Stimulated activated CD8-positive, alpha-beta memory T cell treated with anti-CD3 and anti-CD28 coated beads, Interleukin-7, amount 100 ng/mL, for 4 hours (primary cell): ENCODE measurements around the gene CEMIP.

Experiments used
- DNase-seq, 2 donors: peaks; one replicate each; pipeline ENCODE4 v3.0.0-alpha.2; 2020; ENCODE audit warnings: low read depth in 2 of 2

Gene CEMIP

GRCh38 chr15:80891006-80891405, 111.8 kb downstream of the CEMIP start:
- no peak for DNase-seq

DNA sequence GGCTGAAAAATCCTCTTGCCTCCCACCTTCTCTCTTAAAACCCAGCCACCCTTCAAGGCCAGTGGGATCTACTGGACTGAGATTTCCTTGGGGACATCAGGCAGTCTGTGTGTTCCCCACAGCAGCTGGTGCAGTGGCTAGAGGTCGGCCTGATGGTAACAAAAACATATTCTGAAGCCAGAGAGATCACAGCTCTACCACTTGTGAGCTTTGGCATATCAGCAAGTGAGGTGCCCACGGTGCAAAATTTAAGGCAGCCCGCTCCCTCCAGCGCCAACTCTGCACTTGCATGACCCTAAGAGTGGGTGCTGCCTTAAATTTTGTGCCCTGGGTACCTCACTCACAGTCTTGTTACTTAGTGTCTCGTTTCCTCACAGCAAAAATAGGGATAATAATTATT, 113.2 kb downstream of the CEMIP start:
- no peak for DNase-seq

DNA sequence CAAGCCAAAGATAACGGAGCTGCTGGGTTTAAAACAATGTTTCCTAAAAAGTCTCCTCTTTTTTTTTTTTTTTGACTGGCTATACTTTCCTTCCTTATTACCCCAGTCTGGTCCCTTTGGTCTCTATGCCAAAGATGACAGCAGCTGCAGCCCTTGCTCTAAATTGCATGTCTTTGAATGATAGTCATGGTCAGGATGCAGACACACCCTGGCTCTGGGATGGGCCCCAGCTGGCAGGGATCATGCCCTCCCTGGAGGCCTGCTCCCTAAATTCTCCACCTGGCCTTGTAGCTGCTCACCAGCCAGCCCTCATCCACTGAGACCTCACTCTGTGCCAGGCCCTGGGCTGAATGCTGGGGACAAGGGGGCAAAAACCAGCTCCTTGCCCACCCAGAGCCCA, 114.6 kb downstream of the CEMIP start:
- no peak for DNase-seq

GRCh38 chr15:80895091-80895490, 115.9 kb downstream of the CEMIP start:
- no peak for DNase-seq

- DNase-seq, result no peak
These were observed 116.8 kb downstream of the CEMIP start for GRCh38 chr15:80895965-80896364.

- DNase-seq, result no peak
These were observed 118.9 kb downstream of the CEMIP start for GRCh38 chr15:80898040-80898439.

DNA sequence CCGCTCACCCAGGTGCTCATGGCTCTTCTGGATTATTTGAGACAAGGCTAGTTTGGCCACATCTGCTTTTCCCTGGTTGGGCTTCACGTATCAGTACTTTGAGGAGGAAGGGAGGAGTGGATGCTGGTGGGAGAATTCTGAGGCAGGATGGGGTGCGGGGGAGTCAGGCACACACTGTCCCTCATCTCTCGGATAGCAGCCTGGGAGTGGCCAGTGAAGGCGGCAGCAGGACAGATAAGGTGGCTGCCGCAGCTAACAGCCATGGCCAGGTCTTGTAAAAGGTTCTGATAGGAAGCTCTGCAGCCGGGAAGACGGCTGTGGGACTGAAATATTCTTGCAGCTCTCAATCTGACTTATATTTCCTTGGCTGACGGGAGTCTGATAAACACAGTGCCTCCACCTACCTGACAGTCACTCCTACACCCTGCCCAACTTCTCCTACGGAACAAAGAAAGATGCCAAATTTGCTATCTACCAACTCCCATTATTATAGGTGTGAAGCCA, 123.2 kb downstream of the CEMIP start:
- no peak for DNase-seq

DNA sequence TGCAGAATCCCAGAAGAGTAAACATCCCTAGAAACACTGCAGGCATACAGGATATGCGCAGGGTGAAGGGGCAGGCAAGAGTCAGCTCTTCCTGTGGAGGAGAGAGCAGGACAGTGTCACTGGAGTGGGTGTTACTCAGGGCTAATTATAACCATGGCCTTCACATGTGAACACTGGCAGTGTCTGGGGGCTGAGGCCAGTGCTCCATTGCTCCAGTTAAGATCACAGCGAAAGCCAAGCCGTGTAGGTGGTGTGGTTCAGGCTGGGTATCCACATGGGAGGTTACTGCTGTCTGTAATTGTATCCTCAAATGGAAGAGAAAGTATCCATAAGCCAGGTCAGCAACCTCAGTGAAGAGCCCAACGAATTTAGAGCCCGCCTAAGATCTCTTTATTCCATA, 125.8 kb downstream of the CEMIP start:
- DNase-seq, result no peak

- DNase-seq, result no peak
These were observed 127.1 kb downstream of the CEMIP start for GRCh38 chr15:80906159-80906766.

DNA sequence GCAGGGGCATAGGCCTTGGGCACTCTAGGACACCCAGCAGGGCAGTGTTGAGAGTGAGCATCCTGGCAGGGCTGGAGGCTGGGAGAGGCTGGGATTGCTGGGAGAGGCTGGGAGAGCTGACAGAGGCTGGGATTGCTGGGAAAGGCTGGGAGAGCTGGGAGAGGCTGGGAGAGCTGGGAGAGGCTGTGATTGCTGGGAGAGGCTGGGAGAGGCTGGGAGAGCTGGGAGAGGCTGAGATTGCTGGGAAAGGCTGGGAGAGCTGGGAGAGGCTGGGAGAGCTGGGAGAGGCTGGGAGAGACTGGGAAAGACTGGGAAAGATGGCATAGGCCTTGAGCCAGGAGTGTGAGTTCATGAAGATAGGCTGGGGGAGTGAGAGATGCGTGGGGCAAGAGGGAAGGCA, 132.7 kb downstream of the CEMIP start:
- no peak for DNase-seq

- no peak for DNase-seq
These were observed 133.5 kb downstream of the CEMIP start for GRCh38 chr15:80912673-80913072.

DNA sequence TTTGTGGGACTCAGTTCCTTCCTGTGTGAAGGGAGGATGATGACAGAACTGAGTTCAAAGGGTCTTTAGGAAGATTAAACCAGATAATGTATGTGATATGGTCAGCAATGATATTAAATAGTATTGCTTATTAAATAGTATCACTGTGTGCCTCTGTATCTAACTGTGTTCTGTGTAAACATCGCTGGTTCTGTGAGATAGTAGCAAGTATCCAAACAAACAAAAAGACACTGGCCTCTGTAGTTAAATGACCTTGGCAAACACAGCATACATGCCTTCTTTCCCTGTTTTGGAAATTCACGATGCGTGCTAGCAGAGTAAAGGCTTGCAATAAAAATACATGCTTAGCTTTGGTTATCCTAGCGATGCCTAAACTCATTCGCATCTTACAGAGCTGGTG, 134.4 kb downstream of the CEMIP start:
- no peak for DNase-seq

DNA sequence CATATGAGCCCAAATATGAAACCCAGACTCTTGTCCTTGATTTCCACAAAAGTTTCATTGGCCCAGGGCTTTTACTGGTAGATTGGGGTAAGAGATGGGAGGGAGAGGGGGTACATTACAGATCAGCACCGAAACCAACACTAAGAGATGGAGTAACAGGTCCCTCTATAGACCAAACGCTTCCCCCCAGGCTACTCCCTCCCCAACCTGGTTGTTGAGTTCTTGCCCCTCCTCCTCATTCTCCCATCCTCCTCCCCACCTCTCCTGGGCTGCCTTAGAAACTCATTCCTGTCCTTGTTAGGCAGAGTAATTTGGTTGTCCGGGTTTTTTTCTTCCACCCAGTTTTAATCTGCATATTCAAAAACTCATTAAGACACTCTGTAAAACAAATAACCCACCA, 136.3 kb downstream of the CEMIP start:
- no peak for DNase-seq

DNA sequence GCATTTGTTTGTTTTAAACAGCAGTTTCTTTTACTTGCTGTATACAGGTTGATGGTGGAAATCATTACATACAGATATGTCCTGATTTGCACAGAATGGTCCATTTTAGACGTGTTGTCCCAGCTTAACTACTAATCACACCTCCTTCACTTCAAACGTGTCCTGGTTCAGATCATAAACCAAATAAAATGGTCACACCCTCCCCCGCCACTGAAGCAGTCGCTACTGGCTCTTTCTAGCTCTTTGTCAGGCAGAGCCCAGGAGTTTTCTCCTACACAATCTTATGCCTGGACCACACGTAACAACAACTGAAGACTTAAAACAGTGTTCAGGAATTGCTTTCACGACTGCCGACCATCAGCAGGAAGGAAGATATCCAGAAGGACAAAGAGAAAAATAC, 136.9 kb downstream of the CEMIP start:
- DNase-seq, result no peak

DNA sequence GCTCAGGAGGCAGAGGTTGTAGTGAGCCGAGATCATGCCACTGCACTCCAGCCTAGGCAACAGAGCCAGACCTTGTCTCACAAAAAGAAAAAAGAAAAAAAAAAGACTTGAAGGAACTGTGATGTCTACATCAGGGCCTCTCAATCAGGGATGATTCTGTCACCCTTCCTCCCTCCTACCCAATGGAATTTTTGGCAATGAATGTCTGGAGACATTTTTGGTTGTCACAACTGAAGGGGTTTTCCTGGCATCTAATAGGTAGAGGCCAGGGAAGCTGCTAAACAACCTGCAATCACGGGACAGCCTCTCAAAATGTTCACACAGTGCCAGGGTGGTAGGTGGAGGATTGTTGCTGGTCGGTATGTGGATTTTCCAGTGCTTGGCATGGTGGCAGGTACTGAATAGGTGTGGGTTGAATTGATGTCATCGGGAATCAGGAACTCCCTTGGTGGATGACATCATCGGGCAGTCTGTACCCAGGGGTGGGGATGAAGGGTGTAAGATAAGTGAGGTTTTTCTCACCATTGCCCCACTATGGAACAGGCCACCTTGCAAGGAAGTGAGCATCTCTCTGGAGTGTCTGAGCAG, 139.1 kb downstream of the CEMIP start:
- no peak for DNase-seq

DNA sequence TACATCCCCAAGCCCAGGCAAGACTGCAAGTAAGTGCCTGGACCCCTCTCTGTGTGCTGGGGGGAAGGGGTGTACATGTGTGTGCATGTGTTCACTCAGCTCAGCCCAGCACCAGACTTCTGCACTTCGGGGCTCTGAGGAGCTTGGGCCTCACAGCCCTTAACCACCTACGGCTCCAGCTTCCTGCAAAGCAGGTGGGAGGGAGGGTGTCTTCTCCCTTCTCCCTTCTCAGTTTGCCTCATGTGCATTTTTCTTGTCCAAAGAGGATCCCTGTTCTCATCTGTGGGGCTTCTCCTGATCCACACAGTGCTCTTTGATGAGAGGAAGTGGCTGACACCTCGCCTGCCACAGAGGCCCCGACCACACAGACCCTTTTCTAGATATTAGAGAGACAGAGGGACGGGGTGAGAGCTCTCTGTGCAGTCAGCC, 141.1 kb downstream of the CEMIP start:
- DNase-seq, result no peak

DNA sequence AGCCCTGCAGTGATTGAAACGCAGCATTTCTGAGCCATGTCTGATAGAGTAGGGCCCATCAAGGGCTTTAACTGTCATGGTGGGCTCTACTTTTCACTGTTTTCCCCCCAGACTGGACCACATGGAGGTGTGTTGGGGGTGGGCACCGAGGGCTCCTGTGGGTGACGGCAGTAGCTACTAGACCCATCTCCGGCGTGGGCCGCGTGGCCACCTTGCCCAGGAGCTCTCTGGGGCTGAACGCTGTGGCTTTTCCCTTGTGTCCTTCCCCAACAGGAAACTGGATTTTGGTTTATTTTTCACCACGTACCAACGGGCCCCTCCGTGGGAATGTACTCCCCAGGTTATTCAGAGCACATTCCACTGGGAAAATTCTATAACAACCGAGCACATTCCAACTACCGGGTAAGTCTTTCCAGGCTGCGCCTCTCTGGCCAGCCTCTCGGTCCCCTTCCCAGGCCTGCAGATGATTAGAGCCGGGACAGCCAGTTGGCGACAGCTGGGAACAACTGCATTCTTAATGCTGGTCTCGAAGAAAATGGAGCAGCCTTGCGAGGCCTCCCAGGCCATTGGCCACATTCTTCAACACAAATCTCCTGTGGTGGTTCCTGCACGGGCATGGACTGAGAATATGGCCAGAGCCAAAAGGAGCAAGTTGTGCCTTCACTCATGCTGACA, 142.7 kb downstream of the CEMIP start:
- no peak for DNase-seq

GRCh38 chr15:80923668-80924067, 144.5 kb downstream of the CEMIP start:
- DNase-seq, result no peak

GRCh38 chr15:80924278-80924677, 145.1 kb downstream of the CEMIP start:
- DNase-seq, result no peak

DNA sequence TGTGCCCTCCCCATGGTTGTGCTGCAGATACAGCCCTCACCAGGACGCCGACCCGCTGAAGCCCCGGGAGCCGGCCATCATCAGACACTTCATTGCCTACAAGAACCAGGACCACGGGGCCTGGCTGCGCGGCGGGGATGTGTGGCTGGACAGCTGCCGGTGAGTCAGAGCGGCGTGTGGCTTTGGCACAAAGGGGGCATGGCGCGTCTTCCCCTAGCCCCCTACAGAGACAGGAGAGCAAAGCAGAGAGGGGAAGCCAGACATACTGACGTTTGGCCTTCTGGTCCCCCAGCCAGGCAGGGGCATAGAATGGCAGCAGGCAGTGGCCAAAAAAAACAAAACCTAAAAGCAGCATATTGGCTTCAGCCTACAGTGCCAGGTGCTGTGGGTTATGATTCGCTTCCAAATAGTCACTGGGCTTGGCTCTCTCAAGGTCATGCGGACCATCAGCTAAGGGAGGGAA, 146.5 kb downstream of the CEMIP start:
- no peak for DNase-seq

- DNase-seq, result no peak
These were observed 147.0 kb downstream of the CEMIP start for GRCh38 chr15:80926126-80926525.

DNA sequence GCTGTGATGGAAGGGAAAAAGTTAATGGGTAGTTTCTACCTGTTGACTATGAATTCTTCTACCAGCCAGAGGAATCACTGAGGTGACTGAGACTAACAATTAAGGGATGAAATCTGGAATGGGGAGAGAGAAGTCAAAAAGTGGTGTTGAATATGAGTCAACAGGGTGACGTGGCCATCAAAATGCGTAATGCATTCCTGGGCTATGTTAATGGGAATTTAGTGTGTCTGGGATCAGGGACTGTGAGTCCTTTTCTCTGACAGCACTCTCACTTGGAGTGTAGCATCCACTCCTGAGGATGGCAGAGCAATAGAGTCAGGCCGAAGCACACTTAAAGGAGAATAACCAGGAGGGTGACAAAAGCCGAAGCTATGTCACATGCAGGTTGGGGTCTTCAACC, 150.1 kb downstream of the CEMIP start:
- DNase-seq, result no peak

GRCh38 chr15:80929689-80930088, 150.5 kb downstream of the CEMIP start:
- DNase-seq, result no peak
